Heart right ventricle (tissue), 16 donors: ENCODE results near the gene CCDC9B. TPM values are rescaled to one million over a fixed set of nuclear protein-coding genes. Genes with fewer than 3 reads are reported as not detected.
A peak's percentile ranks its signal among the peaks of the same experiment; 100 is the strongest.

Experiments
- ATAC-seq, 8 donors: fragments of 200-7000 bp; cut with Tn5 transposase; one replicate each; pipeline ENCODE4 v1.9.1; 2020; ENCODE audit warnings: mild to moderate bottlenecking in 8 of 8, moderate library complexity in 8 of 8, moderate number of reproducible peaks in 1 of 8
- DNase-seq, 2 donors: peaks; one replicate each; pipeline ENCODE4 v3.0.0-alpha.2; 2020
- H3K27ac ChIP-seq, 10 donors: fragments of 200-600 bp; sonication (generic) in 2 of 10; one replicate each; pipeline versions ENCODE4 v1.5.0 to v1.8.0; 2020 to 2022; ENCODE audit warnings: mild to moderate bottlenecking in 3 of 10
- H3K27me3 ChIP-seq, 7 donors: fragments of 200-600 bp; one replicate each; pipeline ENCODE4 v1.8.0; 2021 to 2022; ENCODE audit warnings: mild to moderate bottlenecking in 2 of 7
- H3K36me3 ChIP-seq, 9 donors: fragments of 200-600 bp; sonication (generic) in 1 of 9; one replicate each; pipeline versions ENCODE4 v1.5.0 to v1.8.0; 2020 to 2022; ENCODE audit warnings: mild to moderate bottlenecking in 2 of 9
- H3K4me1 ChIP-seq, 9 donors: fragments of 200-600 bp; sonication (generic) in 1 of 9; one replicate each; pipeline versions ENCODE4 v1.5.0 to v1.8.0; 2020 to 2022; ENCODE audit warnings: mild to moderate bottlenecking in 4 of 9
- H3K4me3 ChIP-seq, 10 donors: fragments of 200-600 bp; sonication (generic) in 2 of 10; one replicate each; pipeline versions ENCODE4 v1.5.0 to v1.8.0; 2020 to 2022; ENCODE audit warnings: mild to moderate bottlenecking in 7 of 10, moderate library complexity in 2 of 10
- H3K9me3 ChIP-seq, 11 donors: fragments of 200-600 bp in 10 of 11; sonication (generic) in 2 of 11; one replicate each; pipeline versions ENCODE4 v1.5.0 to v1.8.0; 2013 to 2022; ENCODE audit warnings: mild to moderate bottlenecking in 2 of 11, control low read depth in 1 of 11, moderate library complexity in 1 of 11
- WGBS, 2 donors: extraction: QIAGEN DNeasy Blood & Tissue Kit; methylation state at CpG; one replicate each; pipeline ENCODE4 v1.1.7; 2013; ENCODE audit warnings: inconsistent platforms in 1 of 2; 5-methylcytosine and 5-hydroxymethylcytosine counted together
- intact Hi-C, 10 donors: fragments of 100-400 bp; cut with DNase I; formaldehyde crosslinking; loops; one replicate each; pipeline versions ENCODE4 v1.11.1 to v1.14.2; 2022
- polyA plus RNA-seq, 2 donors: library from polyadenylated mRNA; stranded (reverse); fragments of 200-250 nt; gene quantifications; one replicate each; pipeline ENCODE4 v1.2.3, GENCODE V29; 2013
- total RNA-seq, 10 donors: library from RNA; stranded (reverse); fragmentation: NEBNext Ultra II Directional in 3 of 10; extraction: Animal tissue kit (Norgen Biotek cat#: 25700) in 3 of 10; gene quantifications; one replicate each; pipeline versions ENCODE4 v1.2.1 to v1.2.4, GENCODE V29; 2021 to 2023
- TF ChIP-seq, protein P1 (sequence below), 9 donors: fragments of 200-600 bp; sonication (generic) in 2 of 9; IDR thresholded peaks; one replicate each; pipeline versions ENCODE4 v1.5.0 to v1.8.0; 2021 to 2022; ENCODE audit warnings: antibody characterized with exemption in 9 of 9, mild to moderate bottlenecking in 5 of 9, moderate library complexity in 1 of 9
- donor health status: Arrhythmogenic right ventricular cardiomyopathy.
- donor health status: ischemic (EF 13 %, LVEDD 7.1; RV severe dilation, severe dysfunction).
- donor health status: healthy with polysubstance abuse.
- donor health status: DM: no; HTN: yes; CAD: no.
- donor health status: DM: no; HTN: no; CAD: no.
- donor health status: ischemic (EF 25% LVEDD 6.9; RV normal size, moderate dysfunction).
- donor health status: ischemic (EF 25% LVEDD 5.7; RV mildly dilated, moderate dysfunction).
- donor health status: healthy.
- donor health status: DM: yes; HTN: yes; CAD: no.
- donor health status: Ischemic cardiomyopathy.
- donor health status: ischemic (EF 35%, LVEDD 5.7; RV mildly dilated, moderate dysfunction).
- donor health status: nonischemic (EF 11% LVEDD 7.7; RV severe dilation, severe dysfunction).
- donor health status: DM: yes; HTN: yes; CAD: no.
- donor health status: PGD.
- donor health status: ischemic (EF 29% LVEDD 5.4; RV normal size, mild dysfunction).
- donor health status: nonischemic (EF 23%, LVEDD 6.1; RV moderate dilation, normal function).

Gene CCDC9B
- total and polyA plus RNA-seq, 12 donors, result 13.0 to 190 (median 144) TPM

DNA sequence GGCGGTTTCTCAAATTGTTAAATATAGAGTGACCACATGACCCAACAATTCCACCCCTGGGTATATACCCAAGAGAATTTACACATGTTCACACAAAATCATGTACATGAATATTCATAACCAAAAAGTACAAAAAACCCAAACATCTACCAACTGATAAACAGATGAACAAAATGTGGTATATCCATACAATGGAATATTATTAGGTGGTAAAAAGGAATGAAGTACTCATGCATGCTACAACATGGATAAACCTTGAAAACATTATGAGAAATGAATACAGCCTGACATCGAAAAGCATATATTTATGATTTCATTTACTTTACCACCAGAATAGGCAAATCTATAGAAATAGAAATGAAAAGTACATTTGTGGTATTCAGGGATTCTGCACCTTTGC lies 40.4 kb downstream of the CCDC9B start:
- Histone ChIP-seq H3K9me3 (peaks cover 0 to 18% (median 0%) of the 10 kb centered on the region in 11 donors), H3K4me3 (no peak overlapping the region), H3K36me3 (peaks cover 0 to 75% (median 0%) of the 10 kb centered on the region in 9 donors), H3K27me3 (no peaks in the 10 kb centered on the region), H3K4me1 (peaks cover 4 to 37% (median 24%) of the 10 kb centered on the region in 9 donors), H3K27ac (no peak overlapping the region)
- DNase-seq (no peak), ATAC-seq (no peak)
- intact Hi-C loops, result no loop called here
- TF ChIP-seq, protein P1, sequence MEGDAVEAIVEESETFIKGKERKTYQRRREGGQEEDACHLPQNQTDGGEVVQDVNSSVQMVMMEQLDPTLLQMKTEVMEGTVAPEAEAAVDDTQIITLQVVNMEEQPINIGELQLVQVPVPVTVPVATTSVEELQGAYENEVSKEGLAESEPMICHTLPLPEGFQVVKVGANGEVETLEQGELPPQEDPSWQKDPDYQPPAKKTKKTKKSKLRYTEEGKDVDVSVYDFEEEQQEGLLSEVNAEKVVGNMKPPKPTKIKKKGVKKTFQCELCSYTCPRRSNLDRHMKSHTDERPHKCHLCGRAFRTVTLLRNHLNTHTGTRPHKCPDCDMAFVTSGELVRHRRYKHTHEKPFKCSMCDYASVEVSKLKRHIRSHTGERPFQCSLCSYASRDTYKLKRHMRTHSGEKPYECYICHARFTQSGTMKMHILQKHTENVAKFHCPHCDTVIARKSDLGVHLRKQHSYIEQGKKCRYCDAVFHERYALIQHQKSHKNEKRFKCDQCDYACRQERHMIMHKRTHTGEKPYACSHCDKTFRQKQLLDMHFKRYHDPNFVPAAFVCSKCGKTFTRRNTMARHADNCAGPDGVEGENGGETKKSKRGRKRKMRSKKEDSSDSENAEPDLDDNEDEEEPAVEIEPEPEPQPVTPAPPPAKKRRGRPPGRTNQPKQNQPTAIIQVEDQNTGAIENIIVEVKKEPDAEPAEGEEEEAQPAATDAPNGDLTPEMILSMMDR (IDR thresholded peaks at IDR 0.05), result no peak
- WGBS, 2 donors, result 96 to 100% methylated on average over 2 of the region's 2 CpGs

DNA sequence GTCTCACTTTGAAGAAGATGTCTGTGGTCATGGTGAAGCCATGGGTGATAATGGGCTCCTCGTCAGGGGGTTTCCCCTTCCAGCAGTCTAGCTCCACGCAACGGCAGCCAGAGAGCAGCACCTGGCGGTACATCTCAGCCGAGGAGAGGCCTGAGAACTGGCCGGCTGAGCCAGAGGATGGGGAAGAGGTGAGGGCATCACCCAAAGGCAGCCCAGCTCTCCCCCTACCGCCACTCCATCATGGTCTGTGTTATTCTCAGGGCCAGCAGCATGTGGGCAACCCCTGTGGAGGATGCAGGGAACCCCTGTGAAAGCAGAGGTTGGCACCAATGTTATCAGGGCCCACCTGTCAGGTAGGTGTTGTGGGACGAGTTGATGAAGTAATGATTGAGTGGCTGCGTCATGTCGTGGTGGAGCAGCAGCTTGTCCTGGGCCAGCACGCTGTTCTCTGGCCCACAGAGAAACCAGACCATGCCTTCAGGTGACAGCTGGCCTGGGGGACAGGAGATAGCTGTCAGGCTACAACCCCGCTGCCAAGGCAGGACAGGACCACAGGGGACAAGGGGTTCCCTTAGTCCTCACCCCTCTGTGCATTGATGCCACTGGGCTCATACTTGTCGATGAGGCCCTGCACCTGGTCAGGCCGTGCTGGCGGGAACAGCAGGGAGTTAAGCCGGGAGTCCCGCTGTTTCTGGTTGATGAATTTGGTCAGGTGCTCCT lies 42.4 kb downstream of the CCDC9B start:
- ATAC-seq, result no peak
- peaks cover 4 to 40% (median 27%) of the 10 kb centered on the region in 9 donors for H3K4me1 ChIP-seq
- TF ChIP-seq, protein P1 (IDR thresholded peaks at IDR 0.05), result no peak
- H3K4me3 ChIP-seq, result no peak overlapping the region
- H3K9me3 ChIP-seq, result peaks cover 0 to 18% (median 0%) of the 10 kb centered on the region in 11 donors
- WGBS, 2 donors, result 89 to 92% methylated on average over 17 of the region's 17 CpGs
- peaks cover 0 to 89% (median 0%) of the 10 kb centered on the region in 9 donors for H3K36me3 ChIP-seq
- DNase-seq, result no peak
- H3K27me3 ChIP-seq, result peaks cover 0 to 3% (median 0%) of the 10 kb centered on the region in 7 donors
- no peak overlapping the region for H3K27ac ChIP-seq
- intact Hi-C loops, result no loop called here

DNA sequence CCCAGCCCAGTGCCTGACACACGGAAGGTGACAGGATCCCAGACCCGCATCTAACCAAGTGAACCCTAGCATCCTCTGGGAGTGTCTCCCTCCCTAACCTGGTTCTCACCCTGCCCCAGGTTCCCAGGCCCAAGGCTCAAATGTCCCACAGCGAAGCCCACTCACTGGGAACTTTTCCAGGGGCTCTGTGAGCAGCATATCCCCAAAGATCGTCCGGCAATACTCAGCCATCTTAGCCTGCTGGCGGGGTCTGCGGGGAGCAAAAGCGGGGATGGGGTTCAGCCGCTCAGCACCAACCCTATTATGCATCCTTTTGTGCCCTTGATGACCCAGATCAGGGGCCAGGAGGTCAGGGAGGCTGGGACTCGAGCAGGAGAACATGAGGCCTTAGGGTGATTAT lies 43.4 kb downstream of the CCDC9B start:
- TF ChIP-seq, protein P1 (IDR thresholded peaks at IDR 0.05), result no peak
- peaks cover 0 to 4% (median 0%) of the 10 kb centered on the region in 7 donors for H3K27me3 ChIP-seq
- DNase-seq (no peak), ATAC-seq (no peak)
- peaks cover 0 to 18% (median 0%) of the 10 kb centered on the region in 11 donors for H3K9me3 ChIP-seq
- H3K36me3 ChIP-seq, result peaks cover 0 to 90% (median 0%) of the 10 kb centered on the region in 9 donors
- 93 to 95% methylated on average over 10 of the region's 10 CpGs for WGBS, 2 donors
- intact Hi-C loops, result no loop called here
- H3K4me1 ChIP-seq, result peaks cover 4 to 48% (median 29%) of the 10 kb centered on the region in 9 donors
- H3K27ac ChIP-seq, result no peak overlapping the region
- no peak overlapping the region for H3K4me3 ChIP-seq

DNA sequence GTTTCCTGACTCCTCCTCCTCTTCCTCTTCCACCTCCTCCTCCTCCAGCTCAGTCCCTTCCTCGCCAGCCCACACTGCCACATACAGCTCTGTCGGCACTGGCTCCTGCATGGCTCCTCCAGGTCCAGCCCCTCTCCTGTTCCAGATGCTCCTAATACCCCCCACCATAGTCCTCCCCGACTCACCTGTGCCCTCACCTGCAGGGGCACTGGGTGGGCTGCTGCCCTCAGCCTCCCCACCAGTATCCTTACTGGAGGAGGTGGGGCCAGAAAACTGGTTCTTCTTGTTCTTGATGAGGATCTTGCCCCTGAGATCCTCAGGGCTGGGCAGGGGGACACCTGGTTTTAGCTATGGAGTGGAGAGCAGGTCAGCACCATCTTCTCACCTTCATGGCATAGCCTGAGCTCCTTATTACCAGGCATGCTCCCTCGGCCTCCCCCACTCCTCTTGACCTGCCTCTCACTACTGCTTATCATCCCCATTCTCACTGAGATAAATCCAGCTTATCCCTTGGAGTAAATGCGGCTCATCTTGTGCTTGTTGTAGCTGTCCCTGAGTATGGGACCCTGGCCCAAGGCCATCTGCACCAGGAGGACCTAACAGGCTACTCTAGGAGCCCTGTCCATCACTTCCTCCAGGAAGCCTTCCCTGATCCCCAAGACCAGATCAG lies 44.0 kb downstream of the CCDC9B start:
- Histone ChIP-seq H3K4me3 (no peak overlapping the region), H3K27me3 (peaks cover 0 to 9% (median 5%) of the 10 kb centered on the region in 7 donors), H3K4me1 (peaks cover 4 to 45% (median 26%) of the 10 kb centered on the region in 9 donors), H3K27ac (peak overlapping the region in 5 of 10 donors; percentile 29 to 64 (median 34)), H3K36me3 (peaks cover 0 to 90% (median 0%) of the 10 kb centered on the region in 9 donors), H3K9me3 (peaks cover 0 to 18% (median 0%) of the 10 kb centered on the region in 11 donors)
- intact Hi-C loops, result no loop called here
- TF ChIP-seq, protein P1 (IDR thresholded peaks at IDR 0.05), result no peak
- ATAC-seq, result peak in 3 of 8 donors; percentile 5 to 31 (median 5)
- no peak for DNase-seq
- WGBS, 2 donors, result 64 to 71% methylated on average over 5 of the region's 5 CpGs
